Astrocyte (in vitro differentiated cells and primary cell): ENCODE results near the gene KRTAP16-1.

ENCODE experiments used
- EZH2 ChIP-seq: IDR thresholded peaks from 2 replicates; pipeline ENCODE4 v1.6.1; 2012; ENCODE audit warnings: mild to moderate bottlenecking, low read length, inconsistent platforms; ENCODE audit not compliant: insufficient read depth
- TF ChIP-seq, protein P1 (sequence below): IDR thresholded peaks from 2 replicates; pipeline ENCODE4 v1.5.1; 2011; ENCODE audit warnings: low read depth, mild to moderate bottlenecking, inconsistent platforms, low read length, moderate library complexity; ENCODE audit not compliant: insufficient read depth

DNA sequence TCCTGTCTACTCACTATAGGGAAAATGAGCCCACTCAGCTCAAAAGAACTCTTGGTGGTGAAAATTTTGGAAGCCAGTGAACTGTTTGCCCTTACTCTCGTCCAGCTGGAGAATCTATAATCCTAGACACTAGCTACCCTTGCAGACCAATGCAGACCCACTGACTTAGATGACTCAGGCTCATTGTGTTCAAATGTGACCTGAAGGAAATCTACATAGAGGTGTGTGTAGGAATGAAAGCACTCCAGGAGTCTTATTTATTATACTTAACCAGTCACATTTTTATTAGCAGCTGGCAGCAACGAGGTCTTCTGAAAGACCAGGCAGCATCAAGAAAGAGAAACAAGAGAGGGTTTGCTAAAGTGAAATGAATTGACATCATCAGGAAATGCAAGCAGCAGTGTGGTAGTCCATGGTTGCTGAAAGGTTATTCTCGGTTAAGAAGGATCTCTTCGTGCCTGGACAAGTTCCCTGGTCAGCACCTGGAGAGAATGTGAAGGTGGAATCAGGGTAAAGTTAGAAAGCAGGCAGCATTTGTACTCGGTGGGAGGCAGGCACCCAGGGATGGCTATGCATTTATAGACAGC is 7.8 kb downstream of the KRTAP16-1 start:
- TF ChIP-seq, protein P1, sequence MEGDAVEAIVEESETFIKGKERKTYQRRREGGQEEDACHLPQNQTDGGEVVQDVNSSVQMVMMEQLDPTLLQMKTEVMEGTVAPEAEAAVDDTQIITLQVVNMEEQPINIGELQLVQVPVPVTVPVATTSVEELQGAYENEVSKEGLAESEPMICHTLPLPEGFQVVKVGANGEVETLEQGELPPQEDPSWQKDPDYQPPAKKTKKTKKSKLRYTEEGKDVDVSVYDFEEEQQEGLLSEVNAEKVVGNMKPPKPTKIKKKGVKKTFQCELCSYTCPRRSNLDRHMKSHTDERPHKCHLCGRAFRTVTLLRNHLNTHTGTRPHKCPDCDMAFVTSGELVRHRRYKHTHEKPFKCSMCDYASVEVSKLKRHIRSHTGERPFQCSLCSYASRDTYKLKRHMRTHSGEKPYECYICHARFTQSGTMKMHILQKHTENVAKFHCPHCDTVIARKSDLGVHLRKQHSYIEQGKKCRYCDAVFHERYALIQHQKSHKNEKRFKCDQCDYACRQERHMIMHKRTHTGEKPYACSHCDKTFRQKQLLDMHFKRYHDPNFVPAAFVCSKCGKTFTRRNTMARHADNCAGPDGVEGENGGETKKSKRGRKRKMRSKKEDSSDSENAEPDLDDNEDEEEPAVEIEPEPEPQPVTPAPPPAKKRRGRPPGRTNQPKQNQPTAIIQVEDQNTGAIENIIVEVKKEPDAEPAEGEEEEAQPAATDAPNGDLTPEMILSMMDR = no peak
- no peak for TF ChIP-seq EZH2
